ENCODE data around the gene TBX10.
"Not testable (repeated sequence)": the region's sequence is repeated elsewhere in the genome, so short reads cannot be mapped to it uniquely, and the experiment has no call there.

The TBX10 gene

DNA sequence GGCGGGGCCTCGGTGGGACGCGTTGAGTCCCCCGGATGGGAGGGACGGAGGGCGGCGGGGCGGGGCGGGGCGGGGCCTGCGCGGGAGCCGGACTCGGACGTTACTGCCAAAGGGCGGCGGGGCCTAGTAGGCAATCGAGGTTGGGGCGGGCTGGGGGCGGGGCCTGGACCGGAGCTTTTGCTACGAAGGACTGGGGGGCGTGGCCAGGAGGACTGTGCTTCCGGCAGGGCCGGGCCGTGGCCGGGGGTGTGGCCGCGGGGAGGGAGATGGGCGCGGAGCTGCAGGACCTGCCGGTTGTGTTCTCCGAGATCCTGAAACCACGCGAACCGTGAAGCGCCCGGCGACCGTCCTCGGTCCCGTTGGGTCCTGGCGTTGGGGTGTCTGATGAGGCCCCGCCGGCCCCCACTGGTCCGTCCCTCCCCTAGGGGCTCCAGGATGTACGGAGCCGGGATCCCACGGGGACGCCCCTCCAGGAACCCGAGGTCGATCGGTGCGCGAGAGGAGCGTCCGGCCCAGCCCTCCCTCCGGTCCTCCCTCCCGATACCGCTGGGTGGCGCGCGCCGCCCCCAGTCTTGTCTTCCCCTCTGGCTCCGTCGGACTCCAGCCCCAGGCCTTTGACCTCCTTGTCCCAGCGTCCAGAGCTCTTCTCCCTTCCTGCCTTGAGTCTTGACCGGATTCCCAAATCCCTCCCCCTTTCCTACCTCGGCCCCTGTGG, 9.2 kb downstream of the TBX10 start:
- peak; percentile 94 for DNase-seq

- DNase-seq = peak; percentile 87
These were observed 10.0 kb downstream of the TBX10 start, which contains the start of gene NUDT8 for GRCh38 chr11:67629386-67630227. Gene NUDT8 (minus strand): TSS chr11:67629937. CDS start chr11:67629911, 26 bp downstream.

DNA sequence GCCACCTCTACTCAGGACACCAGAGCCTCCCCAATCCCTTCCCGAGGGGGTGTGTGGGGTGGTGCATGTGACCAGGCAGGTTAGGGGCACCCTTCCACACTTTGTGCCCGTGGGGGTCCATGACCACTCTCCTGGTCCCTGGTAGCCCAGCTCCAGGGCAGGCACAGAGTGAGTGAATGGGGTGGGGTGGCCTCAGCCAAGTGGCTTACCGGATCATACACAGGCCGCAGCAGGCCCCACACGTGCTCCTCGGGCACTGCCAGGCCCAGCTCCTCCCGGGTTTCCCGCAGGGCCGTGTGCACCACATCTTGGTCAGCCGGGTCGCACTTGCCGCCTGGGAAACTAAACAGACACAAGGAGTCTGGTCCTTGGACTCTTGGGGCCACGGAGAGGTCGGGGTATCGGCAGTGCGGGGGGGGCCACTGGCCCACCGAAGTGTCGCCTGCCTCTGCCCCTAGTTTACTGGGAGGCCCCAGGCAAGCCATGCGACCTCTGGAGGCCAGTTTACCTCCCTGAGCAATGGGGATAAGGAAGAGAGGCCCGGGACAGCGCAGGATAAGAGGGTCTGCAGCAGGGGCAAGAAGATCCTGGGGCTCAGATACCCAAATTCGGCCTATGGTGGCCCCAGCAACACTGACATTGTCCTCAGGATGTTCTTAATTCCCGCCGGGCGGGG, 10.7 kb downstream of the TBX10 start:
- DNase-seq = no peak

DNA sequence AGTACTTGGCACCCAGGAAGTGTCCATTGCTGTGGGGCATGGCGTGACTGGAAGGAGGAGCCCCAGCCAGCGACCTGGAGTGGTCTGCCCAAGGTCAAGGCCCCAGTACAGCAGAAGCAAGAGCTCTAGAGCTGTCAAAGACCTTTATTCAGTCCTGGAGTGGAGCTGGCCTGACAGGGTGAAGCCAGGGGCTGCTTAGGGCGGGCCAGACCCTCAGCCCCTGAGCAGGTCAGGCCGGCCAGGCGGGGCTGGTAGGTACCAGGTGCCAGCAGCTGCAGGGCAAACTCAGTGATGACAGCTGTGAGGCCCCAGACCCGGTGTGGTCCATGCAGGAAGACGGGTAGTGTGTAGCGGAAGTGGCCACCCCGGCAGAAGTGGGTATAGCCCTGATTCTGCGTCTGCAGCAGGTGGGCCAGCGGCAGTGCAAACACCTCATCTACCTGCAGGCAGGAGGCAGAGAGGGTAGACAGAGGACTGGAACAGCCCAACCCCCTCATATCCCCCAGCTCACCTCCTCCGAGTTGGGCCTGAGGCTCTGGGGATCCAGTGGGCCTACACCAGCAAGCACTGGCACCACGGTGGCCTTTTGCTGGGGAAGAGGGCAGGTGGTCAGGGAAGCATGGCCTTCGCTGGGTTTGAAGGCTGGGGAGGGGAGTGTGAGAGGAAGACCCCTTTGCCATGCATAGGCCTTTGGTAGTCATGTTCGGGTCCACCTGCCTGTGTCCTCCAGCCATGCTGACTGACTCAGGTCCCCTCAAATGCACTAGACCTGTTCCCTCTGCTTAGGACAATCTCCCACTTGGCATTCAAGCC, 11.5 kb downstream of the TBX10 start:
- DNase-seq = no peak

DNA sequence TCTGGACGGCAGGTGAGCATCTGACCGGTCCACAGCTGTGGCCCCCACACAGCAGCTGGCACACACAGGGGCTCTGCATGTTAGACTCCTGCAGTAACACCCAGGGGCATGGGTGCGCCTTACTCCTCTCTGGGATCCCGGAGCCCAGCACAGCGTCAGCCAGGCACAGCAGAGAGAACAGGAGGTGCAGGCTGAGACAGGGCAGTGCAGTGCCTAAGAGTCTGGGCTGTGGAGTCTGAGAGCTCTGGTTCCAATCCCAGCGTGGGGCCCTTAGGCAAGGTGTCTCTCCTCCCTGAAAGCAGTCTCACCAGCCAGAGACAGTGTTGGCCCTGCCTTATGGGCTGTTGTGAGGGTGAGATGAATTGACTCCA, 12.1 kb downstream of the TBX10 start:
- no peak for DNase-seq

- no peak for DNase-seq
These were observed 12.6 kb downstream of the TBX10 start for GRCh38 chr11:67626970-67627369.

DNA sequence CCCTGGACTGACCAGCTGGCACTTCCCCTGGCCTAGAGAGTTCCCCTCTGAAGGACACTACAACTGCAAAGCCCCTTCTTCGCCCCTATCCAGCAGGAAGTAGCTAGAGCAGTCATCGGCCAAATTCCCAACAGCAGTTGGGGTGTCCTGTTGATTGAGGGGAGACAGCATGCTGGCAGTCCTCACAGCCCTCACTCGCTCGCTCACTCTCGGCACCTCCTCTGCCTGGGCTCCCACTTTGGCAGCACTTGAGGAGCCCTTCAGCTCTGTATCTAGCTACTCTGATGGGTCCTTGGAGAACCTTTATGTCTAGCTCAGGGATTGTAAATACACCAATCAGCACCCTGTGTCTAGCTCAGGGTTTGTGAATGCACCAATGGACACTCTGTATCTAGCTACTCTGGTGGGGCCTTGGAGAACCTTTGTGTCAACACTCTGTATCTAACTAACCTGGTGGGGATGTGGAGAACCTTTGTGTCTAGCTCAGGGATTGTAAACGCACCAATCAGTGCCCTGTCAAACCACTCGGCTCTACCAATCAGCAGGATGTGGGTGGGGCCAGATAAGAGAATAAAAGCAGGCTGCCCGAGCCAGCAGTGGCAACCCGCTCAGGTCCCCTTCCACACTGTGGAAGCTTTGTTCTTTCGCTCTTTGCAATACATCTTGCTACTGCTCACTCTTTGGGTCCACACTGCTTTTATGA, 13.3 kb downstream of the TBX10 start:
- not testable (repeated sequence) for DNase-seq

DNA sequence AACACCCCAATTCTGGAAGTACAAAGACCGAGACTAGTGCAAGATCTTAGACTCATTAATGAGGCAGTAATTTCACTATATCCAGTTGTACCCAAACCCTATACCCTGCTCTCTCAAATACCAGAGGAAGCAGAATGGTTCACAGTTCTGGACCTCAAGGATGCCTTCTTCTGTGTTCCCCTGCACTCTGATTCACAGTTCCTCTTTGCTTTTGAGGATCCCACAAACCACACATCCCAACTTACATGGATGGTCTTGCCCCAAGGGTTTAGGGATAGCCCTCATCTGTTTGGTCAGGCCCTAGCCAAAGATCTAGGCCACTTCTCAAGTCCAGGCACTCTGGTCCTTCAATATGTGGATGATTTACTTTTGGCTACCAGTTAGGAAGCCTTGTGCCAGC, 15.8 kb downstream of the TBX10 start:
- not testable (repeated sequence) for DNase-seq

GRCh38 chr11:67622905-67623304, 16.7 kb downstream of the TBX10 start:
- not testable (repeated sequence) for DNase-seq

GRCh38 chr11:67621928-67622327, 17.6 kb downstream of the TBX10 start:
- DNase-seq = not testable (repeated sequence)

DNA sequence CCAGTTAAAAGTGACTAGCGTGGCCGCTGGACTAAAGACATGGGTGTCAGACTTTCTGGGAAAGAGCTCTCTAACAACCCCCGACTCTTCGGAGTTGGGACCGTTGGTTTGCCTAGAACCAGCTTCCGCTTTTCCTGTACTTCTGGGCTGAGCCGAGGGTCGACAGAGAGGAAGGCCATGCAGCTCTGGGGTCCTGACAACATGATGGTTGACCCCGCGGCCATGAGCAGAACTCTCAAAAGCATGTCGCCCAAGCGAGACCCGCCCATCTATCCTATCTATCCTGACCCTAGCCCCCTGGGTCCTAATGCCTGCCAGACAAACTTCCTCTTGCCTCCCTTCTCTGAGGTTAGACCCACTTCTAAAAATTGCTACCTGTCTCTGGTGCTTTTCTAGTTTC, 18.9 kb downstream of the TBX10 start:
- DNase-seq = not testable (repeated sequence)

- not testable (repeated sequence) for DNase-seq
These were observed 19.6 kb downstream of the TBX10 start for GRCh38 chr11:67619683-67620618.

- not testable (repeated sequence) for DNase-seq
These were observed 20.5 kb downstream of the TBX10 start for GRCh38 chr11:67618901-67619659.

DNA sequence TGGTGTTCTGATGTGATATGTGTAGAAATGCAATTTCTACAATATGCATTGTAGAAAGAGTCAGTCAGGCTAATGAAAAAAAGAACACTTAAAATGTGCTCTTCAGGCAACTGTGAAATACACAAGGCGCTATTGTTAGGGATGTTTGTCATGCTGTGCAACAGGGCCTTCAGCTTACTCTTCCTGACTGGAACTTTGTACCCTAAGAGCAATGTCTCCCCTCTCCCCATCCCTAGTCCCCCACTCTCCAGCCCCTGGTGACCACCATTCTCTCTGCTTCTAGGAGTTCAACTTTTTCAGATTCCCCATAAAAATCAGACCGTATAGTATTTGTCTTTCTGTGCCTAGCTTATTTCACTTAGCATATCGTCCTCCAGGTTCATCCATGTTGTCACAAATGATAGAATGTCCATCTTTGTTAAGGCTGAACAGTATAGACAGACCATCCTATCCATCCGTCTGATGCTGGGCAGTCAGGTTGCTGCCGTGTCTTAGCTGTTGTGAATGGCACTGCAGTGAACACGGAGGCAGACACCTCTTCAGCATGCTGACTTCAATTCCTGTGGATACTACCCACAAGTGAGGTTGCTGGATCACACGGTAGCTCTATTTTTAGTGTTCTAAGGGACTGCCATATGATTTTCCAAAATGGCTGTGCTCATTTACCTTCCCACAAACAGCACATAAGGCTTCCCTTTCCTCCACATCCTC, 22.2 kb downstream of the TBX10 start:
- DNase-seq = no peak

GRCh38 chr11:67616431-67617242, 22.9 kb downstream of the TBX10 start:
- DNase-seq = no peak

DNA sequence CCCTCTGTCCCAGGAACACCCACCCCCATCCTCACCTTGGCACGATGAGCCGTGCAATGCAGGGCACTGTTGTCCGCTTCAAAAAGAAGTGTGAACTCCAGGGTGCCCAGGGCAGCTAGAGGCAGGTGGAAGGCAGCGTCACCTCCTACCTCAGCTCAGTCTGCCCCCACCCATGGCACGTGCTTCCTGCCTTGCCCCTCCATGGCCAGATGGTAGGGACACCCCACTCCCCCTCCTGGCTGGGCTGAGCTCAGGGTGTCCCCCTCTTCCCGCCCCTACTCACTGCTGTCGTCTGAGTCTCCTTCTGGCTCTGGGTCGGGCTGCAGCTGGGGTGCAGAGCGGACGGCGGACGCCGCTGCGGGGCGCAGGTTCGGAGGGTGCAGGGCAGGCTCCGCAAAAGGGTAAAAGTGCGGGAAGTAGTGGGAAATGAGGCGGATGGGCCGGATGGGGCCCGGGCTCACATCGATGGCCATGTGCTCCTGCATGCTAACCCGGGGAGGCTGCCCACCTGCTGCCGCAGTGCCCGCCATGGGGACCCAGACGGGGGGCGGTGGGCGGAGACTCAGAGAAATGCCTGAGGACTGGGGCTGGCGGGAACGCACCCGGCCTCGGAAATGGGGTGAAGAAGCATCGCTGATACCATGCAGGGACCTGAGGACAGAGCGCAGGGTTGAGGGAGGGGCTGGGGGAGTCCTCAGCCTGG, 23.7 kb downstream of the TBX10 start:
- DNase-seq = peak; percentile 15

All from CD4-positive, alpha-beta T cell treated with Interleukin-4 for 4 hours (primary cell).